GM12892 (cell line): ENCODE results near the gene PRRX1.

Experiments used
- DNase-seq: peaks from one replicate; pipeline ENCODE4 v3.0.0; 2011; ENCODE audit not compliant: insufficient read length
- FAIRE-seq: peaks from 2 replicates; lab custom pipeline; 2011; peaks lifted over from hg19 to GRCh38; lab: Jason Lieb, UNC
- POLR2A ChIP-seq: IDR thresholded peaks from 2 replicates; pipeline ENCODE4 v1.6.1; 2011; ENCODE audit warnings: low read depth, low read length, control low read depth
- POLR2AphosphoS5 ChIP-seq: IDR thresholded peaks from 2 replicates; pipeline ENCODE4 v1.6.1; 2011; ENCODE audit warnings: low read depth, low read length, control low read depth
- TAF1 ChIP-seq: IDR thresholded peaks from 2 replicates; pipeline ENCODE4 v1.6.1; 2011; ENCODE audit warnings: low read depth, mild to moderate bottlenecking, control low read depth, low read length, borderline replicate concordance

Gene PRRX1

GRCh38 chr1:170707959-170708655 lies 44.2 kb downstream of the PRRX1 start:
- FAIRE-seq (no peak), DNase-seq (no peak)
- no peak for TF ChIP-seq TAF1
- TF ChIP-seq POLR2AphosphoS5, result no peak
- TF ChIP-seq POLR2A, result no peak

- no peak for DNase-seq
- TF ChIP-seq POLR2A (no peak), POLR2AphosphoS5 (no peak), TAF1 (no peak)
Observed at GRCh38 chr1:170711682-170712081, 47.8 kb downstream of the PRRX1 start.

GRCh38 chr1:170714163-170714562 lies 50.2 kb downstream of the PRRX1 start:
- DNase-seq (no peak), FAIRE-seq (no peak)
- TF ChIP-seq TAF1 (no peak), POLR2A (no peak), POLR2AphosphoS5 (no peak)

More at GRCh38 chr1:170711682-170712081, 47.8 kb downstream of the PRRX1 start:
- FAIRE-seq, result no peak

GRCh38 chr1:170714938-170715337 lies 51.0 kb downstream of the PRRX1 start:
- TF ChIP-seq POLR2AphosphoS5 (no peak), TAF1 (no peak), POLR2A (no peak)
- no peak for DNase-seq
- no peak for FAIRE-seq

DNA sequence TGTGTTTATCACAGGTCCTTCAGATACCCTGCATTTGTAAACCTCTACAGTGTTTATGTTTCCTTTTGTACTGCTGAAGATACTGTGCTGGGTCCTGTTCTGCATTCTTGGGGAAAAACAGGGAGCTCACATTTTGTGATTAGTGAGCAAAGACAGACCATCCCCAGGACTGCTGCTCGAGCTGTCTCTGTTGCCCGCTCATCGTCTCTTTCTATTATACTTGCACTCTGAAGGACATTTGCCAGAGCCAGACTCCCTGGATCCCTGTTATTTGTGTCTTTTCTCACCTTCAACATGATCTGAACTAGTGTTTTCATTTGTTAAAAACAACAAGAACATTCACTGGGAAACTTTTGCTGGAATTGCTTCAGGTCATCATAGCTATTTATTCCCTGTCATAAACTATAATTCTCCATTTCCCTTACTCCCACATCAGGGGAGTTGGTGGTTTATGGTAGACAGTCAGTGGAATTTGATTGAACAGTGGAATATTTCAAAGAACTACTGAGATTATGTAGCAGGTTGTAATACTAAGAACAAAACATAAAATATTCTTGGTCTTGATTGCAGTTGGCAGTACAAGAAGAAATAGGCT lies 53.0 kb downstream of the PRRX1 start:
- TF ChIP-seq POLR2A, result no peak
- TF ChIP-seq TAF1, result no peak
- TF ChIP-seq POLR2AphosphoS5, result no peak
- DNase-seq (no peak), FAIRE-seq (no peak)

GRCh38 chr1:170720661-170721060 lies 56.7 kb downstream of the PRRX1 start:
- no peak for TF ChIP-seq TAF1
- TF ChIP-seq POLR2A, result no peak
- TF ChIP-seq POLR2AphosphoS5, result no peak
- FAIRE-seq, result no peak
- DNase-seq, result no peak

GRCh38 chr1:170721621-170722020 lies 57.7 kb downstream of the PRRX1 start:
- DNase-seq (no peak), FAIRE-seq (no peak)
- TF ChIP-seq POLR2AphosphoS5 (no peak), TAF1 (no peak), POLR2A (no peak)

DNA sequence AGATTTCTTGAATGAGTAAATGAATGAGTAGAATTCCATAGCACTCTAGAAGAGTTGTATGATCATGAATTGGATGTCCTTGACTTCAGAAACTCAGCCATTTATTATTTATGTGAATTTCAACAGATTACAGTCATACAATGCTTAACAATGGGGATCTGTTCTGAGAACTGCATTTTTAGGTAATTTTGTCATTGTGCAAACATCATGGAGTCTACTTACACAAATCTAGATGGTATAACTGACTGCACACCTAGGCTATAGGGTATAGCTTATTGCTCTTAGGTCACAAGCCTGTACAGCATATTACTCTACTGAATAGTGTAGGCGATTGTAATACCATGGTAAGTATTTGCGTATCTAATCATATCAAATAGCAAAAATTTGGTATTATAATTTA lies 59.6 kb downstream of the PRRX1 start:
- FAIRE-seq (no peak), DNase-seq (no peak)
- TF ChIP-seq TAF1 (no peak), POLR2AphosphoS5 (no peak), POLR2A (no peak)

DNA sequence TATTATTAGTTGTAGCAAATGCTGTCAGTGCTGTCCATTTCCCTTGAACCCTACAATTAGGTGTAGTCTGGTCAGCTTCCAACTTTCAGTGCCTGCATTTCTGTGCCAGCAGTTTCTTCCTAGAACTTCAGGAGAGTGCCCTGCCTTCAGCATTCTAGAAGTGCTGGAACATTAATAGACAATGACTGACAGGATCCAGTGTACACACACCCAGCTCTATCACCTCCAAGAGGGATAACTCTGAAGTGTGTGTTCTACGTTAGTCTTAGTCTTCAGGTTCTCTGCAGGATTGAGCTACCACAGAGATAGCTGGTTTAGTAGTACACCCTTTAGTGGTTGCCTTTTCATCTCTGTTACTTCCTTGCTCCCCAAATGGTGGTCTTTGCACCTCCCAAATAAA lies 61.4 kb downstream of the PRRX1 start:
- FAIRE-seq (no peak), DNase-seq (no peak)
- TF ChIP-seq TAF1 (no peak), POLR2AphosphoS5 (no peak), POLR2A (no peak)

GRCh38 chr1:170727963-170728362 lies 64.0 kb downstream of the PRRX1 start:
- DNase-seq (no peak), FAIRE-seq (no peak)
- TF ChIP-seq POLR2A, result no peak
- no peak for TF ChIP-seq POLR2AphosphoS5
- no peak for TF ChIP-seq TAF1

DNA sequence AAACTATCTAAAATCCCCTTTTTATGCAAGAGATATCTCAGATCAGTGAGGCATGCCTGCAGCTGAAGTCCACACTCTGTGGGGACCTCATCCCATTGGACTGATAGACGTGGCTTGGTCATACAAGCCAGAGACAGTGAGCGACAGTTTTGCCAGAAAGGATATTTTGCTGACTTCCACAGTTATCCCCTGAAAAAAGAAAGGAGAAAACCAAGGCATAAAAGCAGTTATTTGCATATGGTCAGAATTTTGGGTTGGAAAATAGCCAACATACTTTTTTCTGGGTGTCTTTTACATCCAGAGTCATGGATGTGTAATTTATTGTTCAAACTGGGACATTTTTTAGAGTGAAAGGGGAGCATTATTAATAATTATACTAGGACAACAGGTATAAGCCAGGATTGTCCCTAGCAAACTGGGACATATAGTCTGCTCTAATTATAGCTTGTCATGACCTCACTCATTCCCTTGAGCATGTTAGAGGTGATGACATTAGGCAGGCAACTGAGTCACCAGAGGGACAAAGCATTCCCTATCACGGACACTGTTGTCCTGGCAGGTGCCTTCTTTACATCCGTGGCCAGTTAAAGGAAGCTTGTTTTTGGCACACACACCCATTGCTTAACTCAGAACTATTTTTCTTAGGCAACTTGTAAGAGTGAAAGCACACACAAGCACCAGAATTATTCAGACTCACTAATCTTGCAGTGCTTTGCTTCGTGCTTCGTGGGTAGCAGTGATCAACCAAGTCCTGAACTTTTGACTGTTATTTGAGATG lies 65.5 kb downstream of the PRRX1 start:
- FAIRE-seq, result no peak
- TF ChIP-seq TAF1 (no peak), POLR2A (no peak), POLR2AphosphoS5 (no peak)
- no peak for DNase-seq
